ENCODE measurements around the gene PRND.
A peak's percentile ranks its signal among the peaks of the same experiment; 100 is the strongest.
"Not testable (repeated sequence)": the region's sequence is repeated elsewhere in the genome, so short reads cannot be mapped to it uniquely, and the experiment has no call there.

The PRND gene

GRCh38 chr20:4740774-4741431 is 19.2 kb downstream of the PRND start:
- peak; percentile 73 for DNase-seq

DNA sequence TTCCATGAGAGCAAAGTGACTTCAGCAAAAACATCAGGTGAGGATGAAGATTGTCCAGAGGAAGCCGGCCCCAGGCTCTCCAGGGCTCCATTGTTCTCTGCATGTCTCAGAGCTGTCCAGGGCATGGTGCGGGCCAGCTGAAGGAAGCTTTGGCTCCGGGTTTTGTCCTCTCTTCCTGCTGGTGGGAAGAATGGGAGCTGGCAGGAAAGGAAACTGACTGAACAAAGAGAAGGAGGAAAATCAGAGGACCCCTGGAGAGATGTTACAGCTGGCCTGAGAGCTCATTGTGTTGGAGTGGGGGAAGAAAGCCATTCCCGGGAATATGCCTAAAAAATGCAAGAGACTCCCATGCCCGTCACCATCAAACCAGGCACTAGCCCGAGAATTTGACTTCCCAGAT is 27.1 kb downstream of the PRND start:
- no peak for DNase-seq

DNA sequence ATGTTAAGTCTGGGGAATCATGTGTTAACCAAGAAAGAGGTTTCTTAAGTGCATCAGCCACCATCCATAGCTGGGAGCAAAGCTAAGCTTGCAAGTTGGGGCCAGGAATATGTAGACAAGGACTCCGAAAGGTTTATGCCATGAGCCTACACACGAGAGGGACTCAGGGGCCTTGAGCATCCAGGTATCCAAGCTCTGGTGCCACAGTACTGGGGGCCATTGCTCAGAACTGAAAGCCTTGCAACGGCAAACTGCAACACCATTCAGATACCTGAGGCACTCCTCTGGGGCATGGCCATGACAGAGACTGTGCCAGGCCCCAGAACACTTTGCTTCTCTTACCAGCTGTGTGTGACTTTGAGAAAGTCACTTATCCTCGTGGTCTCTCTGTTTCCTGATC is 27.6 kb downstream of the PRND start:
- no peak for DNase-seq

DNA sequence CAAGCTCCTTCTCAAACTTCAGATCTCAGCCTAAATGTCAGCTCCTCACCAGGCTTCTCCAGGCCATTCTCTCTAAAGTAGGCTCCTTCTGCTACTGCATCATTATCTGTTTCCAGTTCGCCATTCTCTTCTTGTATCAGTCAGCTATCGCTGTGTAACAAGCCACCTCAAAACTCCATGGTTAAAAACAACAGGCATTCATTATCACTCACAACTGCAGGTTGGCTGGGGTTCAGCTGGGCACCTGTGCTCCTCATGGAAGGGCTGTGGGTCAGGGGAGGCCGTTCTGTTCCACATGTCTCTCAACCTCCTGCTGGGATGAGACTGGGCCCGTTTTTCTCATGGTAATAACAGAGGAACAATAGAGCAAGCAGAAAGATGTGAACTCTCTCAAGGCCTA is 28.7 kb downstream of the PRND start:
- DNase-seq, result no peak

DNA sequence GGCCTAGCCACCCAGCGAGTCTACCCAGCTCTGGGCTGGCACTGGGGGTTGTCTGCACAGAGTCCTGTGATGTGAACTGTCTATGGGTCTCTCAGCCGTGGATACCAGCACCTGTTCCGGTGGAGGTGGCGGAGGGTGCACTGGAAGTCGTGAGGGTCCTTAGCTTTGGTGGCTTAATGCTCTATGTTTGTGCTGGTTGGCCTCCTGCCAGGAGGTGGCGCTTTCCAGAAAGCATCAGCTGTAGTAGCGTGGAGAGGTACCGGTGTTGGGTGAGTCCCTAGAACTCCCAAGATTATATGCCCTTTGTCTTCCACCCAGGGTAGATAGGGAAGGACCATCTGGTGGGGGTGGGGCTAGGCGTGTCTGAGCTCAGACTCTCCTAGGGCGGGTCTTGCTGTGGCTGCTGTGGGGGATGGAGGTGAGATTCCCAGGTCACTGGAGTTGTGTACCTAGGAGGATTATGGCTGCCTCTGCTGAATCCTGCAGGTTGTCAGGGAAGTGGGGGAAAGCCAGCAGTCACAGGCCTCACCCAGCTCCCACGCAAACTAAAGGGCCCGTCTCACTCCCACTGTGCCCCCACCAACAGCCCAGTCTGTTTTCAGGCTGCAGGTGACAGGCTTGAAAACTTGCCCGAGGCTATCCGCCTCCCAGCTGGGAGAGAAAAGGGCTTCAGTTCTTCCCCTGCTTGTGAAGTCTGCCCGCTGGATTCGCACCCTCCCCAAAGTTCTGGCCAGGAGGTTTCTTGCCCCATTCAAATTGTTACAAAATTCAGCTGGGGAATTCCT is 37.6 kb downstream of the PRND start:
- DNase-seq, result peak; percentile 53

- DNase-seq, result no peak
These were observed 41.6 kb downstream of the PRND start for GRCh38 chr20:4763261-4763660.

DNA sequence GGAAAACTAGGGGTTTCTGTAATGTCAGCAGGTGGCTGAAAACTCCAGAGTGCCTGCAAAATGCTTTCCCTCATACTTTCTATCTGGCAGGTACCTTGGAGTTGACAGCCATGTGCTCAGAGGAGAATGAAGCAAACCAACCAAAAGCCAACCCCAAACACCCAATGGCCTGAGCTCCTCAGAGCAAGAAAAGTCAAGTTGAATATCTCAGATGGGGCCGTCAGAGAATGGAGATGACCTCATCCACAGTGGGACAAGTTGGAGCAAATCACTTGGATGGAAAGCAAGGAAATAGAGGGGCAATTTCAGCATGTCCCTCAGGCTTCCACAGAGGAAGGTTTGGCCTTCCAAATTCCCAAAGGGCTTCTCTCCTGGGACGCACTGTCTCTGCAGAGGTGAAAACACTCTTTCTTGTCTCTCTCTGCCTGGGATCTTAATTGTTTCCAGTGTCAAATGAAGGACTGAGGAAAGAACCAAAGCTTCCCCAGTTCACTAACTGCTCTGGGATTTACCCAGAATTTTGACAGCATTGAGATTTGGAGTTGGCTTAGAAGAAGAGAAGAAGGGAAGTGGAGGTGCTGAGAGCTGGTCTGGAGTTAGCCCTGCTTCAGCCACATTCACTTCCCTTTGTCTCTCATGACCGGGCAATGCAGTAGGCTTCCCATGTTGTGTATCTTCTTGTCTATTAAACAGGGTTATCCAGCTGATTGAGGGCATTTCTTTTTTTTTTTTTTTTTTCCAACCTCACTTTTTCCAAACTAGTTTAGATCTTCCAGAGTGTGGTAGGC is 42.2 kb downstream of the PRND start:
- peak; percentile 33 for DNase-seq

- no peak for DNase-seq
These were observed 43.1 kb downstream of the PRND start for GRCh38 chr20:4764805-4765204.

- no peak for DNase-seq
These were observed 44.0 kb downstream of the PRND start for GRCh38 chr20:4765681-4766080.

- peak; percentile 77 for DNase-seq
These were observed 44.9 kb downstream of the PRND start for GRCh38 chr20:4766631-4767030.

GRCh38 chr20:4767084-4767483 is 45.4 kb downstream of the PRND start:
- DNase-seq, result peak; percentile 89

DNA sequence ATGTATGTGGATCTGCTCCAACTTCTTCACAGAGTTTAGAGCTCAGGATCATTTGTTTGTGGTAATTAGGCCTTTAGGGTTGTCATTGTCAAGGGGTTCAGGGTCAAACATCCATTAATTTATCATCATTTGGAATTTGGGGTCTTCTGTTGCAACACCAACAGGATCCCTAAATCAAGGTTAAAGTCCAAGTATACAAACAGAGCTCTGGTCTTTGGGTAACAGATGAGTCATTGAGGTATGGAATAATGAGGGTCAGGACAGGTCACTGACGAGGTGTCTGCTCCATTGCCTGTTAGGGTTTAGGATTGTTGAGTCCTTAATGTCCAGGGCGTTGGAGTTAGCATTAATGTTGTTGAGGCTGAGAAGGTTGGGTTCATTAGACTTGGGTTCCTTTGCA is 47.6 kb downstream of the PRND start:
- no peak for DNase-seq

GRCh38 chr20:4770026-4770425 is 48.3 kb downstream of the PRND start:
- DNase-seq, result no peak

GRCh38 chr20:4771004-4771403 is 49.3 kb downstream of the PRND start:
- no peak for DNase-seq

DNA sequence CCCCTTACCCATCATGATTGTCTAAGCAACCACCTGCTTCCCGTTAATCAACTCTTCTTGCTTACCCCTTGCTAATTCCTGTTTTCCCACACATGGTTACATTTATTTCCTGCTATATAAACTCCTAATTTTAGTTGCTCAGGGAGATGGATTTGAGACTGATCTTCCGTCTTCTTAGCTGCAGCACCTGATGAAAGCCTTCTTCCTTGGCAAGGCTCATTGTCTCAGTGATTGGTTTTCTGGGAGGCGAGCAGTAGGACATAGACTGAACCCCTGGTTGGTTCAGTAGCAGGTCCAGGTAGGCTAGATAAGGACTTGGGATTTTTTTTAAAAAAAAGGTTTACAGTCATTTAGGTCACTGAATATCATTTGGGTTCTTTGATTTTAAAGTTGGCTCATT is 50.4 kb downstream of the PRND start:
- no peak for DNase-seq

DNA sequence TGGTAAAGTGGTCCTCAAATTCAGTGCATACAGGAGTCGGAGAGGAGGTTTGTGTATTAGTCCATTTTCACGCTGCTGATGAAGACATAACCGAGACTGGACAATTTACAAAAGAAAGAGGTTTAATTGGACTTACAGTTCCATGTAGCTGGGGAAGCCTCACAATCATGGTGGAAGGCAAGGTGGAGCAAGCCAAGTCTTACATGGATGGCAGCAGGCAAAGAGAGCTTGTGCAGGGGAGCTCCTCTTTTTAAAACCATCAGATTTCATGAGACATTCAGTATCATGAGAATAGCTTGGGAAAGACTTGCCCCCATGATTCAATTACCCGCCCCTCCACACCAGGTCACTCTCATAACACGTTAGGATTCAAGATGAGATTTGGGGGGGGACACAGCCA is 51.3 kb downstream of the PRND start:
- not testable (repeated sequence) for DNase-seq

- no peak for DNase-seq
These were observed 52.0 kb downstream of the PRND start for GRCh38 chr20:4773736-4774135.

DNA sequence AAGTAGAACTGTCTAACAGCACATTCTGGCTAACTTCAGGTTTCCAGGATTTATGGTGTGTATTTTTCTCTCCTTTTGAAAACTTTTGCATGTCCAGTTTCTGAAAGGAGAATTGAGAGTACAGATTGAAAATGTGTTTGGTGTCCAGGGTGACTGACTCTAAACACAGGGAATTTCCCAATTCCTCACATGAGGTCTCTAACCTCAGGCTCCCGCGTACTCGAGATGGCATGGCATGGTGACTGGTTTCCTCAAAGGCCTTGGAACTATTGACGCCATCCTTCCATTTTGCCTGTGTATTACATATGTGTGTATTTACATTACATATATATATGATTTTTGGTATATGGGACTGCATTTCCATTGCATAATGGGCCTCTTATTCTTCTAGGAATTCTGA is 52.5 kb downstream of the PRND start:
- DNase-seq, result no peak

DNA sequence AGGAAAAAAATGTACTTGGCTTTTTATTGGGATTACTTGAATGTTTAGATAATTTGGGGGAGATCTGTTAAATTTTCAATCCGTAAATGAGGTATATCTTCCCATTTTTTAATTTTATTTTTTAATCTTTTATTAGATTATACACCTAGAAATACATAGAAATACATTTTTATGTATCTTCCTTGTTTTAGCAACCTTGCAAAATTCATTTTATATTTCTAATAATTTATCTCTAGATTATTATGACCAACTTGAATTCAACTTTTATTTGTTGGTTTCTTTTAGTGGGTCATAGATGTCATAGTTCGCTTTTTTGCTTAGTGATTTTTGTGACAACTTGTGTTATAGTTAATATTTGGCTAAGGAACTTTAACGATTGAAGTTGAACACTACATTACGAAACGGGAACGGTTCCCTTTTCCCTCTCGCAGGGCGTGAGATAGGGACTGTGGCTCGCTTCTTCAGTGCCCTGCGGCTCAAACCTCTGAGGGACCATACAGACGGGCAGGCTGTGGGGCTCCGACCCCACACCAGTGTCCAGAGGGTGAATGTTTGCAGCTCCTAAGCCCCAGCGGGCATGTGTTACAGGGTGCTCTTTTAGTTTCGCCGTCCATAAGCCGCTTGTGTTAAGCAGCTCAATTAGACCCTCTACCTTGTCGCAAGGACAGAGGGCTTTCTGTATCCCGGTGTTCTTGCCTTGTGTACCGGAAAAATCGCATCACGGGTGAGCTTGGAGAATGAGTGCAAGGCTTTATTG is 53.8 kb downstream of the PRND start:
- no peak for DNase-seq

- no peak for DNase-seq
These were observed 54.4 kb downstream of the PRND start for GRCh38 chr20:4776079-4776630.

Data from hematopoietic multipotent progenitor cell treated with erythropoietin and hydrocortisone succinate and interleukin-3 and kit ligand, for 6 days (in vitro differentiated cells).